H9 (cell line): ENCODE measurements around the gene MARCHF7. TPM values are rescaled to one million over a fixed set of nuclear protein-coding genes. Genes with fewer than 3 reads are reported as not detected.

Experiments
- DNase-seq: peaks from one replicate; pipeline ENCODE4 v3.0.0-alpha.2; 2017
- H2AFZ ChIP-seq: one replicate; pipeline ENCODE4 v1.6.1; 2013; ENCODE audit warnings: mild to moderate bottlenecking, low read length, control low read depth, moderate library complexity
- H2AK5ac ChIP-seq: 2 replicates; pipeline ENCODE4 v1.6.1; 2013; ENCODE audit warnings: low read length, control low read depth, mixed read lengths; ENCODE audit not compliant: insufficient read length
- H2BK120ac ChIP-seq: one replicate; pipeline ENCODE4 v1.6.1; 2013; ENCODE audit warnings: low read depth, mild to moderate bottlenecking, low read length, control low read depth, inconsistent platforms; ENCODE audit not compliant: poor library complexity, severe bottlenecking
- H2BK12ac ChIP-seq: 2 replicates; pipeline ENCODE4 v1.6.1; 2013; ENCODE audit warnings: low read length, control low read depth, mixed read lengths, low read depth; ENCODE audit not compliant: insufficient read length
- H2BK15ac ChIP-seq: 2 replicates; pipeline ENCODE4 v1.6.1; 2013; ENCODE audit warnings: low read depth, low read length, control low read depth
- H2BK20ac ChIP-seq: one replicate; pipeline ENCODE4 v1.6.1; 2013; ENCODE audit warnings: low read depth, mild to moderate bottlenecking, low read length, control low read depth, inconsistent platforms; ENCODE audit not compliant: poor library complexity, severe bottlenecking
- H2BK5ac ChIP-seq: 2 replicates; pipeline ENCODE4 v1.6.1; 2013; ENCODE audit warnings: low read length, control low read depth, mixed read lengths; ENCODE audit not compliant: insufficient read length
- H3K14ac ChIP-seq: 2 replicates; pipeline ENCODE4 v1.6.1; 2013; ENCODE audit warnings: low read length, control low read depth; ENCODE audit not compliant: insufficient read depth
- H3K18ac ChIP-seq: 2 replicates; pipeline ENCODE4 v1.6.1; 2013; ENCODE audit warnings: low read depth, mild to moderate bottlenecking, mixed read lengths, low read length, control low read depth; ENCODE audit not compliant: insufficient read length
- H3K23ac ChIP-seq: 2 replicates; pipeline ENCODE4 v1.6.1; 2013; ENCODE audit warnings: low read length, control low read depth, mixed read lengths, low read depth; ENCODE audit not compliant: insufficient read length
- H3K23me2 ChIP-seq: 2 replicates; pipeline ENCODE4 v1.6.1; 2013; ENCODE audit warnings: low read depth, mild to moderate bottlenecking, mixed read lengths, low read length, control low read depth; ENCODE audit not compliant: insufficient read length, poor library complexity, severe bottlenecking
- H3K27ac ChIP-seq: 2 replicates; pipeline ENCODE4 v1.5.1; 2013; ENCODE audit warnings: low read length, control low read depth, mixed read lengths, low read depth; ENCODE audit not compliant: insufficient read length
- H3K27me3 ChIP-seq: 2 replicates; pipeline ENCODE4 v1.6.1; 2013; ENCODE audit warnings: low read length, control low read depth, inconsistent platforms; ENCODE audit not compliant: insufficient read depth
- H3K4ac ChIP-seq: 2 replicates; pipeline ENCODE4 v1.6.1; 2013; ENCODE audit warnings: low read depth, mild to moderate bottlenecking, control low read depth, inconsistent platforms, low read length, moderate library complexity
- H3K4me1 ChIP-seq: 2 replicates; pipeline ENCODE4 v1.6.1; 2013; ENCODE audit warnings: low read length, control low read depth, inconsistent platforms; ENCODE audit not compliant: insufficient read depth
- H3K4me2 ChIP-seq: 2 replicates; pipeline ENCODE4 v1.6.1; 2013; ENCODE audit warnings: low read length, control low read depth, mixed read lengths; ENCODE audit not compliant: insufficient read length, insufficient read depth
- H3K56ac ChIP-seq: 2 replicates; pipeline ENCODE4 v1.6.1; 2013; ENCODE audit warnings: low read depth, mild to moderate bottlenecking, mixed read lengths, low read length, control low read depth; ENCODE audit not compliant: insufficient read length
- H3K79me1 ChIP-seq: 2 replicates; pipeline ENCODE4 v1.6.1; 2013; ENCODE audit warnings: low read depth, mild to moderate bottlenecking, moderate library complexity, low read length, control low read depth, inconsistent platforms; ENCODE audit not compliant: insufficient read depth, poor library complexity, severe bottlenecking
- H3K79me2 ChIP-seq: 2 replicates; pipeline ENCODE4 v1.6.1; 2013; ENCODE audit warnings: low read length, control low read depth, inconsistent platforms; ENCODE audit not compliant: insufficient read depth
- H3K9ac ChIP-seq: 2 replicates; pipeline ENCODE4 v1.6.1; 2013; ENCODE audit warnings: low read length, control low read depth, mixed read lengths; ENCODE audit not compliant: insufficient read length; ENCODE audit errors: extremely low read depth
- H3K9me3 ChIP-seq: one replicate; pipeline ENCODE4 v1.6.1; 2013; ENCODE audit warnings: low read depth, low read length, inconsistent platforms; ENCODE audit not compliant: control insufficient read depth
- H3T11ph ChIP-seq: one replicate; pipeline ENCODE4 v1.6.1; 2013; ENCODE audit warnings: mild to moderate bottlenecking, low read length, control low read depth, inconsistent platforms
- H4K20me1 ChIP-seq: one replicate; pipeline ENCODE4 v1.6.1; 2013; ENCODE audit not compliant: control insufficient read depth, insufficient read length, insufficient read depth
- H4K5ac ChIP-seq: 2 replicates; pipeline ENCODE4 v1.6.1; 2013; ENCODE audit warnings: low read depth, mild to moderate bottlenecking, mixed read lengths, low read length, control low read depth; ENCODE audit not compliant: insufficient read length
- H4K8ac ChIP-seq: replicated peaks from 2 replicates; pipeline ENCODE4 v1.6.1; 2013; ENCODE audit warnings: low read length, control low read depth, mixed read lengths, low read depth; ENCODE audit not compliant: insufficient read length
- H4K91ac ChIP-seq: 2 replicates; pipeline ENCODE4 v1.6.1; 2013; ENCODE audit warnings: low read depth, mild to moderate bottlenecking, moderate library complexity, mixed read lengths, low read length, control low read depth; ENCODE audit not compliant: insufficient read length
- H3K27ac Mint-ChIP-seq, 3 experiments: 2 replicates in 2 of 3; 3 replicates in 1 of 3; pipeline ENCODE4 v1.8.0; 2020 to 2021; ENCODE audit warnings: mixed read lengths in 3 of 3, mild to moderate bottlenecking in 1 of 3, moderate library complexity in 1 of 3
- H3K27me3 Mint-ChIP-seq: 2 replicates; pipeline ENCODE4 v1.8.0; 2021; ENCODE audit warnings: low read depth, mild to moderate bottlenecking, moderate library complexity, mixed read lengths
- H3K36me3 Mint-ChIP-seq, 3 experiments: 2 replicates in 2 of 3; 3 replicates in 1 of 3; pipeline ENCODE4 v1.8.0; 2020 to 2021; ENCODE audit warnings: low read depth in 3 of 3, mixed read lengths in 3 of 3; ENCODE audit not compliant: insufficient read depth in 1 of 3
- H3K4me1 Mint-ChIP-seq, 2 experiments: 2 replicates each; pipeline ENCODE4 v1.8.0; 2020; ENCODE audit warnings: mixed read lengths in 2 of 2
- H3K4me3 Mint-ChIP-seq, 2 experiments: 2 replicates in 1 of 2; 3 replicates in 1 of 2; pipeline ENCODE4 v1.8.0; 2020 to 2021; ENCODE audit warnings: mild to moderate bottlenecking in 2 of 2, mixed read lengths in 2 of 2, moderate library complexity in 1 of 2
- H3K9me3 Mint-ChIP-seq, 2 experiments: 2 replicates in 1 of 2; 3 replicates in 1 of 2; pipeline ENCODE4 v1.8.0; 2020; ENCODE audit warnings: mild to moderate bottlenecking in 2 of 2, mixed read lengths in 2 of 2, moderate library complexity in 1 of 2
- WGBS: extraction: QIAGEN DNeasy Blood & Tissue Kit; methylation state at CpG from one replicate; pipeline ENCODE4 v1.1.7; 2013; ENCODE audit warnings: missing lambda C conversion rate, low lambda C conversion rate, mixed read lengths; ENCODE audit not compliant: insufficient read length; ENCODE audit errors: extremely low coverage; 5-methylcytosine and 5-hydroxymethylcytosine counted together
- total RNA-seq: library from RNA; stranded (reverse); gene quantifications from 2 replicates; pipeline ENCODE4 v1.2.1, GENCODE V29; 2021
- TF ChIP-seq, protein P1 (sequence below): fragments of 200-600 bp; sonication (generic); conservative IDR thresholded peaks from 3 replicates; pipeline ENCODE4 v1.8.0; 2021; ENCODE audit warnings: antibody characterized with exemption, mild to moderate bottlenecking

The MARCHF7 gene
- total RNA-seq, 1 experiment from 2014 or later = 111 TPM

DNA sequence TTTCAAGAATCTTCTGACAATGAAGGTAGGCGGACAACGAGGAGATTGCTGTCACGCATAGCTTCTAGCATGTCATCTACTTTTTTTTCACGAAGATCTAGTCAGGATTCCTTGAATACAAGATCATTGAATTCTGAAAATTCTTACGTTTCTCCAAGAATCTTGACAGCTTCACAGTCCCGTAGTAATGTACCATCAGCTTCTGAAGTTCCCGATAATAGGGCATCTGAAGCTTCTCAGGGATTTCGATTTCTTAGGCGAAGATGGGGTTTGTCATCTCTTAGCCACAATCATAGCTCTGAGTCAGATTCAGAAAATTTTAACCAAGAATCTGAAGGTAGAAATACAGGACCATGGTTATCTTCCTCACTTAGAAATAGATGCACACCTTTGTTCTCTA lies 35.8 kb downstream of the MARCHF7 start:
- Histone ChIP-seq H4K91ac (no peak overlapping the region), H3K9me3 (no peaks in the 10 kb centered on the region), H3K18ac (no peak overlapping the region), H3T11ph (no peak overlapping the region), H3K4ac (no peak overlapping the region), H2BK5ac (no peak overlapping the region), H3K9ac (no peak overlapping the region), H3K56ac (no peak overlapping the region), H4K20me1 (no peaks in the 10 kb centered on the region), H2BK20ac (no peak overlapping the region), H3K14ac (no peak overlapping the region), H2BK15ac (no peak overlapping the region), H3K4me1 (no peaks in the 10 kb centered on the region), H3K23ac (no peak overlapping the region), H4K5ac (no peak overlapping the region), H2BK12ac (no peak overlapping the region), H2AFZ (no peak overlapping the region), H3K27me3 (no peaks in the 10 kb centered on the region), H2AK5ac (no peak overlapping the region), H2BK120ac (no peak overlapping the region), H4K8ac (no peak overlapping the region), H3K27ac (no peak overlapping the region), H3K4me2 (no peak overlapping the region), H3K23me2 (no peaks in the 10 kb centered on the region), H3K79me1 (no peaks in the 10 kb centered on the region), H3K79me2 (no peaks in the 10 kb centered on the region)
- TF ChIP-seq, protein P1, sequence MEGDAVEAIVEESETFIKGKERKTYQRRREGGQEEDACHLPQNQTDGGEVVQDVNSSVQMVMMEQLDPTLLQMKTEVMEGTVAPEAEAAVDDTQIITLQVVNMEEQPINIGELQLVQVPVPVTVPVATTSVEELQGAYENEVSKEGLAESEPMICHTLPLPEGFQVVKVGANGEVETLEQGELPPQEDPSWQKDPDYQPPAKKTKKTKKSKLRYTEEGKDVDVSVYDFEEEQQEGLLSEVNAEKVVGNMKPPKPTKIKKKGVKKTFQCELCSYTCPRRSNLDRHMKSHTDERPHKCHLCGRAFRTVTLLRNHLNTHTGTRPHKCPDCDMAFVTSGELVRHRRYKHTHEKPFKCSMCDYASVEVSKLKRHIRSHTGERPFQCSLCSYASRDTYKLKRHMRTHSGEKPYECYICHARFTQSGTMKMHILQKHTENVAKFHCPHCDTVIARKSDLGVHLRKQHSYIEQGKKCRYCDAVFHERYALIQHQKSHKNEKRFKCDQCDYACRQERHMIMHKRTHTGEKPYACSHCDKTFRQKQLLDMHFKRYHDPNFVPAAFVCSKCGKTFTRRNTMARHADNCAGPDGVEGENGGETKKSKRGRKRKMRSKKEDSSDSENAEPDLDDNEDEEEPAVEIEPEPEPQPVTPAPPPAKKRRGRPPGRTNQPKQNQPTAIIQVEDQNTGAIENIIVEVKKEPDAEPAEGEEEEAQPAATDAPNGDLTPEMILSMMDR = no peak
- no peak for DNase-seq
- no CpG with 5 or more reads among the region's 9 CpGs for WGBS
- H3K27ac Mint-ChIP-seq = no peak overlapping the region
- no peak overlapping the region; a peak in 1 of 5 replicates for H3K4me3 Mint-ChIP-seq
- no peaks in the 10 kb centered on the region for H3K9me3 Mint-ChIP-seq
- no peaks in the 10 kb centered on the region for H3K4me1 Mint-ChIP-seq
- H3K36me3 Mint-ChIP-seq = peaks cover 41 to 84% (median 80%) of the 10 kb centered on the region in 3 experiments
- H3K27me3 Mint-ChIP-seq = no peaks in the 10 kb centered on the region
